ENCODE data around the gene PPP1R3E.
"Not testable (repeated sequence)": the region's sequence is repeated elsewhere in the genome, so short reads cannot be mapped to it uniquely, and the experiment has no call there.

PPP1R3E gene

GRCh38 chr14:23294734-23295561 is 7.7 kb downstream of the PPP1R3E start:
- H3K27ac ChIP-seq (ENCODE audit: insufficient read depth, low read depth, low read length, poor library complexity, severe bottlenecking) = no peak overlapping the region
- 42 to 45% methylated on average over 24 of the region's 24 CpGs for WGBS, 2 experiments
- no peaks in the 10 kb centered on the region for H3K9me3 ChIP-seq (ENCODE audit: control insufficient read depth, low read length)
- no peaks in the 10 kb centered on the region for H3K36me3 ChIP-seq (ENCODE audit: control insufficient read depth, insufficient read depth, low read length)
- peaks cover 39% of the 10 kb centered on the region for H3K27me3 ChIP-seq (ENCODE audit: control insufficient read depth, insufficient read depth, low read length, poor library complexity, severe bottlenecking)
- no peak overlapping the region for H3K4me3 ChIP-seq (ENCODE audit: insufficient read depth, low read depth, low read length)
- H3K4me1 ChIP-seq (ENCODE audit: control insufficient read depth, insufficient read depth, low read length) = no peaks in the 10 kb centered on the region

- Histone ChIP-seq H3K9me3 (ENCODE audit: control insufficient read depth, low read length) (no peaks in the 10 kb centered on the region), H3K4me3 (ENCODE audit: insufficient read depth, low read depth, low read length) (peak overlapping the region; percentile 82), H3K27me3 (ENCODE audit: control insufficient read depth, insufficient read depth, low read length, poor library complexity, severe bottlenecking) (peaks cover 37% of the 10 kb centered on the region), H3K36me3 (ENCODE audit: control insufficient read depth, insufficient read depth, low read length) (no peaks in the 10 kb centered on the region), H3K27ac (ENCODE audit: insufficient read depth, low read depth, low read length, poor library complexity, severe bottlenecking) (peak overlapping the region; percentile 97), H3K4me1 (ENCODE audit: control insufficient read depth, insufficient read depth, low read length) (no peaks in the 10 kb centered on the region)
- 68 to 71% methylated on average over 6 of the region's 6 CpGs for WGBS, 2 experiments
Observed at GRCh38 chr14:23286902-23287479, 15.7 kb downstream of the PPP1R3E start.

GRCh38 chr14:23286020-23286901 is 16.4 kb downstream of the PPP1R3E start, which contains the start of gene HOMEZ:
Gene HOMEZ, minus strand, starts transcription at chr14:23286132. Its CDS starts 180 bp downstream, at chr14:23285952.
- peak within 1 kb of the TSS; percentile 82 for H3K4me3 ChIP-seq (ENCODE audit: insufficient read depth, low read depth, low read length)
- H3K36me3 ChIP-seq (ENCODE audit: control insufficient read depth, insufficient read depth, low read length) = no peaks in the 10 kb centered on the region
- H3K27me3 ChIP-seq (ENCODE audit: control insufficient read depth, insufficient read depth, low read length, poor library complexity, severe bottlenecking) = peaks cover 30% of the 10 kb centered on the region
- peak within 1 kb of the TSS; percentile 97 for H3K27ac ChIP-seq (ENCODE audit: insufficient read depth, low read depth, low read length, poor library complexity, severe bottlenecking)
- WGBS, 2 experiments = 1% methylated on average over 53 of the region's 53 CpGs
- no peaks in the 10 kb centered on the region for H3K4me1 ChIP-seq (ENCODE audit: control insufficient read depth, insufficient read depth, low read length)
- no peaks in the 10 kb centered on the region for H3K9me3 ChIP-seq (ENCODE audit: control insufficient read depth, low read length)

- Histone ChIP-seq H3K36me3 (ENCODE audit: control insufficient read depth, insufficient read depth, low read length) (no peaks in the 10 kb centered on the region), H3K4me1 (ENCODE audit: control insufficient read depth, insufficient read depth, low read length) (no peaks in the 10 kb centered on the region), H3K27ac (ENCODE audit: insufficient read depth, low read depth, low read length, poor library complexity, severe bottlenecking) (no peak overlapping the region), H3K9me3 (ENCODE audit: control insufficient read depth, low read length) (no peaks in the 10 kb centered on the region), H3K4me3 (ENCODE audit: insufficient read depth, low read depth, low read length) (peak overlapping the region; percentile 82), H3K27me3 (ENCODE audit: control insufficient read depth, insufficient read depth, low read length, poor library complexity, severe bottlenecking) (peaks cover 24% of the 10 kb centered on the region)
- 0 to 1% methylated on average over 19 to 22 of the region's 22 CpGs for WGBS, 2 experiments
Observed at GRCh38 chr14:23285530-23286019, 17.1 kb downstream of the PPP1R3E start.

GRCh38 chr14:23284654-23285529 is 17.8 kb downstream of the PPP1R3E start:
- Histone ChIP-seq H3K9me3 (ENCODE audit: control insufficient read depth, low read length) (no peaks in the 10 kb centered on the region), H3K27me3 (ENCODE audit: control insufficient read depth, insufficient read depth, low read length, poor library complexity, severe bottlenecking) (peaks cover 18% of the 10 kb centered on the region), H3K4me3 (ENCODE audit: insufficient read depth, low read depth, low read length) (peak overlapping the region; percentile 82), H3K36me3 (ENCODE audit: control insufficient read depth, insufficient read depth, low read length) (no peaks in the 10 kb centered on the region), H3K4me1 (ENCODE audit: control insufficient read depth, insufficient read depth, low read length) (peaks cover 6% of the 10 kb centered on the region), H3K27ac (ENCODE audit: insufficient read depth, low read depth, low read length, poor library complexity, severe bottlenecking) (no peak overlapping the region)
- WGBS, 2 experiments = 41 to 70% methylated on average over 5 to 8 of the region's 9 CpGs

- Histone ChIP-seq H3K27ac (ENCODE audit: insufficient read depth, low read depth, low read length, poor library complexity, severe bottlenecking) (no peak overlapping the region), H3K9me3 (ENCODE audit: control insufficient read depth, low read length) (no peaks in the 10 kb centered on the region), H3K4me1 (ENCODE audit: control insufficient read depth, insufficient read depth, low read length) (peaks cover 10% of the 10 kb centered on the region), H3K4me3 (ENCODE audit: insufficient read depth, low read depth, low read length) (no peak overlapping the region), H3K36me3 (ENCODE audit: control insufficient read depth, insufficient read depth, low read length) (peaks cover 7% of the 10 kb centered on the region), H3K27me3 (ENCODE audit: control insufficient read depth, insufficient read depth, low read length, poor library complexity, severe bottlenecking) (no peaks in the 10 kb centered on the region)
- 94 to 95% methylated on average over 6 of the region's 6 CpGs for WGBS, 2 experiments
Observed at GRCh38 chr14:23281247-23281646, 21.4 kb downstream of the PPP1R3E start.

GRCh38 chr14:23277928-23278327 is 24.7 kb downstream of the PPP1R3E start:
- Histone ChIP-seq H3K36me3 (ENCODE audit: control insufficient read depth, insufficient read depth, low read length) (peaks cover 14% of the 10 kb centered on the region), H3K4me1 (ENCODE audit: control insufficient read depth, insufficient read depth, low read length) (peaks cover 10% of the 10 kb centered on the region)
- H3K4me3 ChIP-seq (ENCODE audit: insufficient read depth, low read depth, low read length); H3K27ac ChIP-seq (ENCODE audit: insufficient read depth, low read depth, low read length, poor library complexity, severe bottlenecking); H3K9me3 ChIP-seq (ENCODE audit: control insufficient read depth, low read length); H3K27me3 ChIP-seq (ENCODE audit: control insufficient read depth, insufficient read depth, low read length, poor library complexity, severe bottlenecking): not testable (repeated sequence)
- WGBS, 2 experiments = 93 to 94% methylated on average over 6 of the region's 6 CpGs

GRCh38 chr14:23277189-23277588 is 25.5 kb downstream of the PPP1R3E start:
- H3K27ac ChIP-seq (ENCODE audit: insufficient read depth, low read depth, low read length, poor library complexity, severe bottlenecking) = no peak overlapping the region
- H3K9me3 ChIP-seq (ENCODE audit: control insufficient read depth, low read length) = no peaks in the 10 kb centered on the region
- 90 to 93% methylated on average over 3 of the region's 3 CpGs for WGBS, 2 experiments
- H3K36me3 ChIP-seq (ENCODE audit: control insufficient read depth, insufficient read depth, low read length) = peaks cover 14% of the 10 kb centered on the region
- peaks cover 10% of the 10 kb centered on the region for H3K4me1 ChIP-seq (ENCODE audit: control insufficient read depth, insufficient read depth, low read length)
- H3K4me3 ChIP-seq (ENCODE audit: insufficient read depth, low read depth, low read length) = no peak overlapping the region
- H3K27me3 ChIP-seq (ENCODE audit: control insufficient read depth, insufficient read depth, low read length, poor library complexity, severe bottlenecking) = no peaks in the 10 kb centered on the region

GRCh38 chr14:23275412-23275811 is 27.2 kb downstream of the PPP1R3E start:
- peaks cover 10% of the 10 kb centered on the region for H3K4me1 ChIP-seq (ENCODE audit: control insufficient read depth, insufficient read depth, low read length)
- no peaks in the 10 kb centered on the region for H3K9me3 ChIP-seq (ENCODE audit: control insufficient read depth, low read length)
- WGBS, 2 experiments = 95 to 100% methylated on average over 2 of the region's 2 CpGs
- H3K27me3 ChIP-seq (ENCODE audit: control insufficient read depth, insufficient read depth, low read length, poor library complexity, severe bottlenecking) = no peaks in the 10 kb centered on the region
- H3K36me3 ChIP-seq (ENCODE audit: control insufficient read depth, insufficient read depth, low read length) = peaks cover 14% of the 10 kb centered on the region
- no peak overlapping the region for H3K27ac ChIP-seq (ENCODE audit: insufficient read depth, low read depth, low read length, poor library complexity, severe bottlenecking)
- H3K4me3 ChIP-seq (ENCODE audit: insufficient read depth, low read depth, low read length) = no peak overlapping the region
